ENCODE results near the gene UPF3A.
"Not testable (repeated sequence)": the region's sequence is repeated elsewhere in the genome, so short reads cannot be mapped to it uniquely, and the experiment has no call there.

UPF3A gene

GRCh38 chr13:114264313-114264712 is 17.1 kb upstream of the UPF3A start:
- DNase-seq = not testable (repeated sequence)

- DNase-seq = no peak
Measured at GRCh38 chr13:114264886-114265611, 16.4 kb upstream of the UPF3A start.

GRCh38 chr13:114266241-114266640 is 15.2 kb upstream of the UPF3A start:
- no peak for DNase-seq

- peak; percentile 62 to 69 for DNase-seq
Measured at GRCh38 chr13:114268344-114269280, 12.8 kb upstream of the UPF3A start.

- no peak for DNase-seq
Measured at GRCh38 chr13:114269281-114269770, 12.1 kb upstream of the UPF3A start.

GRCh38 chr13:114272977-114273376 is 8.4 kb upstream of the UPF3A start:
- DNase-seq = no peak

GRCh38 chr13:114275304-114275703 is 6.1 kb upstream of the UPF3A start:
- no peak for DNase-seq

- no peak for DNase-seq
Measured at GRCh38 chr13:114279146-114279545, 2.3 kb upstream of the UPF3A start.

GRCh38 chr13:114279758-114280355 is 1.5 kb upstream of the UPF3A start:
- peak in 1 of 2 experiments; percentile 8 for DNase-seq

- peak; percentile 77 to 87 for DNase-seq
Measured at GRCh38 chr13:114282041-114282670, 755 bp downstream of the UPF3A start.

- no peak for DNase-seq
Measured at GRCh38 chr13:114283576-114283975, 2.2 kb downstream of the UPF3A start.

- no peak for DNase-seq
Measured at GRCh38 chr13:114284680-114285079, 3.3 kb downstream of the UPF3A start.

- DNase-seq = no peak
Measured at GRCh38 chr13:114285166-114285808, 3.9 kb downstream of the UPF3A start.

- DNase-seq = no peak
Measured at GRCh38 chr13:114286808-114287207, 5.4 kb downstream of the UPF3A start.

- no peak for DNase-seq
Measured at GRCh38 chr13:114288157-114288591, 6.8 kb downstream of the UPF3A start.

GRCh38 chr13:114296448-114296847 is 15.0 kb downstream of the UPF3A start:
- DNase-seq = no peak

- DNase-seq = no peak
Measured at GRCh38 chr13:114296902-114297301, 15.5 kb downstream of the UPF3A start.

GRCh38 chr13:114298866-114299265 is 17.5 kb downstream of the UPF3A start:
- DNase-seq = no peak

GRCh38 chr13:114299604-114300305 is 18.4 kb downstream of the UPF3A start:
- no peak for DNase-seq

GRCh38 chr13:114303700-114304327 is 22.4 kb downstream of the UPF3A start:
- DNase-seq = no peak

Data from NCI-H526 (cell line).